GM12878 (cell line): ENCODE data around the gene THSD4.

Source experiments
- TF ChIP-seq, protein P1 (sequence below), 3 experiments: IDR thresholded peaks in 2 of 3; conservative IDR thresholded peaks in 1 of 3; 2 replicates each; pipeline ENCODE4 v1.5.1; 2011; ENCODE audit warnings: low read depth in 3 of 3, low read length in 3 of 3, mild to moderate bottlenecking in 3 of 3, control low read depth in 2 of 3, moderate library complexity in 2 of 3, inconsistent platforms in 1 of 3, mixed read lengths in 1 of 3; ENCODE audit not compliant: control insufficient read depth in 2 of 3, insufficient read depth in 1 of 3; ENCODE audit errors: extremely low read depth in 1 of 3
- TF ChIP-seq, protein P2 (sequence below): fragments of 450-650 bp; IDR thresholded peaks from 2 replicates; pipeline ENCODE4 v1.6.1; 2017; ENCODE audit warnings: mild to moderate bottlenecking
- TF ChIP-seq, protein P3 (sequence below): IDR thresholded peaks from 2 replicates; pipeline ENCODE4 v1.6.1; 2012; ENCODE audit warnings: low read depth, low read length, improper control_type of control experiment

DNA sequence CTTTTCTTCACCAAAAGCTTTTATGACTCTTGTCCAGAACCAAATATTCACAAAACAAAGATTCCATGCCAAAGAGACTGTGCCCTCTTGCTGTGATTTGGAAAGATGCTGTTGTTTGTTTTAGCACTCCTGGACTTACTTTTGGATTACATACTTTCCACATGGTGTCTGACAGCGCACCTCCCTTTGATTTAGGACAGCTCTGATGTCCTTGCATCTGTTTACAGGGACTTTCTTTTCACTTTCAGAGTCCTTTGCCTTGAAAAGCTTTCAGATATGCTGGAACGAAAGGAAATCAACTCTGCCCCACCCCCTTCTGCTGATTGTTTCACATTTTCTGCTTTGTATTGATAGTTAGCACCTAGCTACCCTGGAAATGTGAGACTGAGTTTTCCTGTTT is 562.1 kb downstream of the THSD4 start:
- TF ChIP-seq, protein P1, sequence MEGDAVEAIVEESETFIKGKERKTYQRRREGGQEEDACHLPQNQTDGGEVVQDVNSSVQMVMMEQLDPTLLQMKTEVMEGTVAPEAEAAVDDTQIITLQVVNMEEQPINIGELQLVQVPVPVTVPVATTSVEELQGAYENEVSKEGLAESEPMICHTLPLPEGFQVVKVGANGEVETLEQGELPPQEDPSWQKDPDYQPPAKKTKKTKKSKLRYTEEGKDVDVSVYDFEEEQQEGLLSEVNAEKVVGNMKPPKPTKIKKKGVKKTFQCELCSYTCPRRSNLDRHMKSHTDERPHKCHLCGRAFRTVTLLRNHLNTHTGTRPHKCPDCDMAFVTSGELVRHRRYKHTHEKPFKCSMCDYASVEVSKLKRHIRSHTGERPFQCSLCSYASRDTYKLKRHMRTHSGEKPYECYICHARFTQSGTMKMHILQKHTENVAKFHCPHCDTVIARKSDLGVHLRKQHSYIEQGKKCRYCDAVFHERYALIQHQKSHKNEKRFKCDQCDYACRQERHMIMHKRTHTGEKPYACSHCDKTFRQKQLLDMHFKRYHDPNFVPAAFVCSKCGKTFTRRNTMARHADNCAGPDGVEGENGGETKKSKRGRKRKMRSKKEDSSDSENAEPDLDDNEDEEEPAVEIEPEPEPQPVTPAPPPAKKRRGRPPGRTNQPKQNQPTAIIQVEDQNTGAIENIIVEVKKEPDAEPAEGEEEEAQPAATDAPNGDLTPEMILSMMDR (IDR thresholded peaks at IDR 0.05 in 2 of 3, conservative IDR thresholded peaks at IDR 0.05 in 1 of 3; ENCODE audit: control insufficient read depth in 2 of 3, extremely low read depth in 1 of 3, insufficient read depth in 1 of 3, low read depth in 3 of 3, low read length in 3 of 3): no peak
- TF ChIP-seq, protein P2, sequence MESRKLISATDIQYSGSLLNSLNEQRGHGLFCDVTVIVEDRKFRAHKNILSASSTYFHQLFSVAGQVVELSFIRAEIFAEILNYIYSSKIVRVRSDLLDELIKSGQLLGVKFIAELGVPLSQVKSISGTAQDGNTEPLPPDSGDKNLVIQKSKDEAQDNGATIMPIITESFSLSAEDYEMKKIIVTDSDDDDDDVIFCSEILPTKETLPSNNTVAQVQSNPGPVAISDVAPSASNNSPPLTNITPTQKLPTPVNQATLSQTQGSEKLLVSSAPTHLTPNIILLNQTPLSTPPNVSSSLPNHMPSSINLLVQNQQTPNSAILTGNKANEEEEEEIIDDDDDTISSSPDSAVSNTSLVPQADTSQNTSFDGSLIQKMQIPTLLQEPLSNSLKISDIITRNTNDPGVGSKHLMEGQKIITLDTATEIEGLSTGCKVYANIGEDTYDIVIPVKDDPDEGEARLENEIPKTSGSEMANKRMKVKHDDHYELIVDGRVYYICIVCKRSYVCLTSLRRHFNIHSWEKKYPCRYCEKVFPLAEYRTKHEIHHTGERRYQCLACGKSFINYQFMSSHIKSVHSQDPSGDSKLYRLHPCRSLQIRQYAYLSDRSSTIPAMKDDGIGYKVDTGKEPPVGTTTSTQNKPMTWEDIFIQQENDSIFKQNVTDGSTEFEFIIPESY: no peak
- TF ChIP-seq, protein P3, sequence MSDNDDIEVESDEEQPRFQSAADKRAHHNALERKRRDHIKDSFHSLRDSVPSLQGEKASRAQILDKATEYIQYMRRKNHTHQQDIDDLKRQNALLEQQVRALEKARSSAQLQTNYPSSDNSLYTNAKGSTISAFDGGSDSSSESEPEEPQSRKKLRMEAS: no peak
